Lung (tissue), 12 donors: Measurements from ENCODE around the gene SNX19. TPM values are rescaled to one million over a fixed set of nuclear protein-coding genes. Genes with fewer than 3 reads are reported as not detected.

Experiments
- ATAC-seq: fragments of 200-7000 bp; cut with Tn5 transposase; one replicate; pipeline ENCODE4 v1.9.1; 2020; ENCODE audit warnings: moderate number of reproducible peaks; ENCODE audit not compliant: insufficient read depth, low FRiP score
- DNase-seq, 3 donors: peaks; one replicate each; pipeline ENCODE4 v3.0.0-alpha.2; 2013 to 2017
- H3K27ac ChIP-seq, 2 donors: one replicate each; pipeline ENCODE4 v1.5.1; 2013; ENCODE audit warnings: mild to moderate bottlenecking in 2 of 2, moderate library complexity in 2 of 2, control low read depth in 1 of 2, inconsistent platforms in 1 of 2, low read depth in 1 of 2, low read length in 1 of 2
- H3K27me3 ChIP-seq, 3 donors: one replicate each; pipeline ENCODE4 v1.5.1; 2013; ENCODE audit warnings: low read length in 2 of 3; ENCODE audit not compliant: control insufficient read depth in 3 of 3, insufficient read depth in 3 of 3
- H3K36me3 ChIP-seq, 4 donors: one replicate each; pipeline ENCODE4 v1.5.1; 2013; ENCODE audit warnings: low read length in 4 of 4, mild to moderate bottlenecking in 1 of 4, moderate library complexity in 1 of 4; ENCODE audit not compliant: control insufficient read depth in 4 of 4, insufficient read depth in 4 of 4
- H3K4me1 ChIP-seq, 5 donors: one replicate each; pipeline ENCODE4 v1.5.1; 2013; ENCODE audit warnings: low read length in 5 of 5, mild to moderate bottlenecking in 2 of 5, moderate library complexity in 1 of 5; ENCODE audit not compliant: control insufficient read depth in 5 of 5, insufficient read depth in 5 of 5
- H3K4me3 ChIP-seq: one replicate; pipeline ENCODE4 v1.5.1; 2013; ENCODE audit warnings: mild to moderate bottlenecking, control low read depth, moderate library complexity
- H3K9ac ChIP-seq, 2 donors: one replicate each; pipeline ENCODE4 v1.5.1; 2013; ENCODE audit warnings: low read length in 2 of 2, control low read depth in 1 of 2; ENCODE audit not compliant: insufficient read depth in 1 of 2
- H3K9me3 ChIP-seq, 4 donors: one replicate each; pipeline ENCODE4 v1.5.1; 2013; ENCODE audit warnings: low read length in 3 of 4, mild to moderate bottlenecking in 1 of 4, moderate library complexity in 1 of 4; ENCODE audit not compliant: control insufficient read depth in 4 of 4, insufficient read depth in 3 of 4
- WGBS, 2 donors: extraction: QIAGEN DNeasy Blood & Tissue Kit; methylation state at CpG; one replicate each; pipeline ENCODE4 v1.1.7; 2013; 5-methylcytosine and 5-hydroxymethylcytosine counted together
- polyA plus RNA-seq, 2 donors: library from polyadenylated mRNA; stranded (reverse); fragments of 200-250 nt; gene quantifications; one replicate each; pipeline ENCODE4 v1.2.1, GENCODE V29; 2013
- total RNA-seq, 2 donors: library from RNA; depleted of rRNA in 1 of 2; stranded (reverse); fragments of >200 nt in 1 of 2; gene quantifications; one replicate each; pipeline ENCODE4 v1.2.1, GENCODE V29; 2014 to 2021
- TF ChIP-seq, protein P1 (sequence below): IDR thresholded peaks from 2 replicates; pipeline ENCODE4 v1.5.1; 2012; ENCODE audit warnings: mild to moderate bottlenecking; ENCODE audit errors: control extremely low read depth, extremely low read depth
- donor health status: control.
- donor health status: control.
- donor health status: Bipolar disorder and iron deficiency.
- donor health status: healthy.
- donor health status: DM: yes; HTN: yes; CAD: no.

The SNX19 gene
- total and polyA plus RNA-seq, 4 donors = 13.9 to 64.3 (median 42.6) TPM

- no peak overlapping the region for H3K9ac ChIP-seq
- peaks cover 0 to 66% (median 17%) of the 10 kb centered on the region in 5 donors for H3K4me1 ChIP-seq
- WGBS, 2 donors = 71 to 81% methylated on average over 6 of the region's 6 CpGs
- no peak overlapping the region for H3K27ac ChIP-seq
- TF ChIP-seq, protein P1, sequence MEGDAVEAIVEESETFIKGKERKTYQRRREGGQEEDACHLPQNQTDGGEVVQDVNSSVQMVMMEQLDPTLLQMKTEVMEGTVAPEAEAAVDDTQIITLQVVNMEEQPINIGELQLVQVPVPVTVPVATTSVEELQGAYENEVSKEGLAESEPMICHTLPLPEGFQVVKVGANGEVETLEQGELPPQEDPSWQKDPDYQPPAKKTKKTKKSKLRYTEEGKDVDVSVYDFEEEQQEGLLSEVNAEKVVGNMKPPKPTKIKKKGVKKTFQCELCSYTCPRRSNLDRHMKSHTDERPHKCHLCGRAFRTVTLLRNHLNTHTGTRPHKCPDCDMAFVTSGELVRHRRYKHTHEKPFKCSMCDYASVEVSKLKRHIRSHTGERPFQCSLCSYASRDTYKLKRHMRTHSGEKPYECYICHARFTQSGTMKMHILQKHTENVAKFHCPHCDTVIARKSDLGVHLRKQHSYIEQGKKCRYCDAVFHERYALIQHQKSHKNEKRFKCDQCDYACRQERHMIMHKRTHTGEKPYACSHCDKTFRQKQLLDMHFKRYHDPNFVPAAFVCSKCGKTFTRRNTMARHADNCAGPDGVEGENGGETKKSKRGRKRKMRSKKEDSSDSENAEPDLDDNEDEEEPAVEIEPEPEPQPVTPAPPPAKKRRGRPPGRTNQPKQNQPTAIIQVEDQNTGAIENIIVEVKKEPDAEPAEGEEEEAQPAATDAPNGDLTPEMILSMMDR = no peak
- ATAC-seq (no peak), DNase-seq (no peak)
- H3K36me3 ChIP-seq = no peaks in the 10 kb centered on the region
- H3K9me3 ChIP-seq = no peaks in the 10 kb centered on the region
- no peaks in the 10 kb centered on the region for H3K27me3 ChIP-seq
- no peak overlapping the region for H3K4me3 ChIP-seq
Observed at GRCh38 chr11:130830566-130830965, 85.7 kb downstream of the SNX19 start.

DNA sequence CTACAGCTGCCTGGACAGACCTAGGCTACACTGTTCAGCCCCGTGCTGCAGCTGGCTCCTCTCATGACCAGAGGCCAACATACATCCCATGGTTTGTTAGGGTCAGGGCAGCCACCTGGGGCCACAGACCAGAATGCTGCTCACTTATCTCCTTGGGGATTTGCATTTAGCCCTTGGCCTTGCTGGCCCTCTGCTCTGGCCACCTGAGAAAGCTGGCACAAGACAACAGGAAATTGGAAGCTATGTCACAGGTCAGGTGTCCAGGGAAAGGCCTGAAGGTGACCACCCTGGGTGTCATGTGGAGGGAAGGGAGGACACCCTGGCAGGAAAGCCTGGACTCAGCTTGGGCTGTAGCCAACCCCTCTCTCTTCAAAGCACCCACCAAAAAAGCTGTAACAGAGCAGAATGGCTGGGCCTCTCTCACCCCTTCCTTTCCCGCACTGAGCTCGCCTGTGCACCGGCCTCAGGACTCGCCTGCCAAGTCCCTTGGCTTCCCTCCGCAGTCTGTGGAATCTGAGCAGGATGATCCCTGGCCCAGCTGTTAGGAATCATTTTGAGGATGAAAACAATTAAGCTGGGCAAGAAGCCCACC, 86.3 kb downstream of the SNX19 start:
- Histone ChIP-seq H3K9me3 (no peaks in the 10 kb centered on the region), H3K9ac (no peak overlapping the region), H3K4me1 (peaks cover 0 to 72% (median 17%) of the 10 kb centered on the region in 5 donors), H3K4me3 (no peak overlapping the region), H3K27me3 (no peaks in the 10 kb centered on the region), H3K27ac (peak overlapping the region in 1 of 2 donors; percentile 11), H3K36me3 (no peaks in the 10 kb centered on the region)
- 77 to 87% methylated on average over 6 of the region's 6 CpGs for whole genome bisulfite sequencing, 2 donors
- no peak for ATAC-seq
- DNase-seq = peak; percentile 86 to 92 (median 90)
- TF ChIP-seq, protein P1 = no peak

DNA sequence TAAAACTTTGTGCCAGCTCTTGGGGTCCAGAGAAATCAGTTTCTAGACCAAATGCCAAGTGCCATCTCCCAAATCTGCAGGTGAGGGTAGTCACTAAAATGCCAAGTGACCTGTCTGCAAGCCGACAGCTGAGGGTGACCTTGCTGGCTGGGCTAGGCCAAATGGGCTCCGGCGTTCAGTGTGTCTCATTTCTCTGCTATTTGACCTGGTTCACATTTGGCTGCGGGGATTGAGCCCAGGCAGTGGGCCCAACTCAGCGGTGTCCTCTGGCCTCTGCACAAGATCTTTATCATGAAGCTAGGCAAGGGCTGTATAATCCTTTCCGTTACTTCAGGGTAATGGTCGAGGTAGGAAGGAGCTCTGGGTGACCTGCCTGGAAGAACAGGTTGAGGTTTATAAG, 87.5 kb downstream of the SNX19 start:
- no peak overlapping the region for H3K27ac ChIP-seq
- H3K9ac ChIP-seq = no peak overlapping the region
- TF ChIP-seq, protein P1 = no peak
- ATAC-seq (no peak), DNase-seq (no peak)
- H3K9me3 ChIP-seq = no peaks in the 10 kb centered on the region
- no peak overlapping the region for H3K4me3 ChIP-seq
- no peaks in the 10 kb centered on the region for H3K36me3 ChIP-seq
- WGBS, 2 donors = 76 to 86% methylated on average over 7 of the region's 7 CpGs
- peaks cover 0 to 73% (median 17%) of the 10 kb centered on the region in 5 donors for H3K4me1 ChIP-seq
- H3K27me3 ChIP-seq = no peaks in the 10 kb centered on the region
